Brain microvascular endothelial cell (primary cell): ENCODE results near the gene DCTN2.

Experiments
- DNase-seq: peaks from one replicate; pipeline ENCODE4 v3.0.0-alpha.2; 2020
- H3K27ac ChIP-seq: fragments of 250-450 bp; sonication (Bioruptor Pico); 2 replicates; pipeline ENCODE4 v1.5.1; 2020; ENCODE audit warnings: mild to moderate bottlenecking, moderate library complexity
- H3K27me3 ChIP-seq: fragments of 250-450 bp; sonication (Bioruptor Pico); replicated peaks from 2 replicates; pipeline ENCODE4 v1.5.1; 2020; ENCODE audit warnings: mild to moderate bottlenecking
- H3K36me3 ChIP-seq: fragments of 250-450 bp; sonication (Bioruptor Pico); replicated peaks from 2 replicates; pipeline ENCODE4 v1.5.1; 2020; ENCODE audit warnings: mild to moderate bottlenecking
- H3K4me3 ChIP-seq: 2 replicates; pipeline ENCODE4 v1.5.1; 2011; ENCODE audit warnings: low read depth, mild to moderate bottlenecking, control low read depth, low read length, moderate library complexity
- in situ Hi-C: cut with HindIII; loops from 2 replicates; pipeline ENCODE4 v1.10.0; 2017; ENCODE audit warnings: low sequenced_read_pairs, low pct_ligation_motif_present
- TF ChIP-seq, protein P1 (sequence below): IDR thresholded peaks from 2 replicates; pipeline ENCODE4 v1.5.1; 2011; ENCODE audit warnings: low read depth, mild to moderate bottlenecking, moderate library complexity, low read length, control low read depth, inconsistent platforms; ENCODE audit errors: missing control alignments

Gene DCTN2

DNA sequence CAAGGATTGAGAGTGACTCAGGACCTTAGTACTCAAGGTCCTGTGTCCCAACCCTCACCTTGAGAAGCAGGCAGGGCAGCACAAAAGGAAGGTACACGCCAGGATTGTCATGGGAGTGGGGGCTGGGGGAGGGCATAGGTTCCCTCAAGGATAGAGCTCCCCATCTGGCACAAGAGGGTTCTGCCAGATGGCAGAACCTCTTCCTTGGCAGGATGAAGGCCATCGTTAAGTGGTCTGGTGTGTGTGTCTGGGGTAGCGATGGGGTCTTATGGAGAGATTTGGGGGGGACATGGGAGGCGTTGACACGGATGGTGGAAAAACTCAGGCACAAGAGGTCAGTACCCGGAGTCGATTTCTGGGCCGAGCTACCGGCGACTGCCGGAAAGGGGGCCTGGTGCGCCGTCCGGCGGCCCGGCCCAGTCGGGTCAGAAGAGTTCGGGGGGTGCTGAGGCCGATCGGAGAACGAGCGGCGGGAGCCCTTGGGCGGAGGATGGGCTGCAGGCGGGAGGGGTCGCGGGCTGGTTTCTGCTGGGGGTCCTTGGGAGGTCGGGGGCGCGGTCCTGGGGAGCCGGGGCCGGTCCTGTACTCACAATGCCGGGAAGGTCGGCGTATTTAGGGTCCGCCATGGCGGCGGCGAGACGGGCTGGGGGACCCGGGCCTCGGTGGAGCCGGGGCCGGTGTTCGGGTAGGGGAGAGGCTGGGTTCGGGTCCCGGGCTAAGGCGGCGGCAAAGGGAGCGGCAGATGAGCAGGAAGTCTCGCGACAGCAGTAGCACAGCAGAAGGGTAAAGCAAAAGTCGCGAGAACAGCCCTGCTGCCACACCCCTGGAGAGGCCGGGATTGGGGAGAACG is at the start of gene DCTN2:
Gene DCTN2 (minus strand): TSS at position 755 of the 850 bp plus-strand sequence. CDS start 129 bp downstream, at position 626.
- DNase-seq: peak; percentile 97
- in situ Hi-C loops: no loop called here
- Histone ChIP-seq H3K27ac (peak within 1 kb of the TSS; percentile 79), H3K27me3 (peaks cover 7% of the 10 kb centered on the region), H3K4me3 (peak within 1 kb of the TSS; percentile 86), H3K36me3 (peaks cover 11% of the 10 kb centered on the region)
- TF ChIP-seq, protein P1, sequence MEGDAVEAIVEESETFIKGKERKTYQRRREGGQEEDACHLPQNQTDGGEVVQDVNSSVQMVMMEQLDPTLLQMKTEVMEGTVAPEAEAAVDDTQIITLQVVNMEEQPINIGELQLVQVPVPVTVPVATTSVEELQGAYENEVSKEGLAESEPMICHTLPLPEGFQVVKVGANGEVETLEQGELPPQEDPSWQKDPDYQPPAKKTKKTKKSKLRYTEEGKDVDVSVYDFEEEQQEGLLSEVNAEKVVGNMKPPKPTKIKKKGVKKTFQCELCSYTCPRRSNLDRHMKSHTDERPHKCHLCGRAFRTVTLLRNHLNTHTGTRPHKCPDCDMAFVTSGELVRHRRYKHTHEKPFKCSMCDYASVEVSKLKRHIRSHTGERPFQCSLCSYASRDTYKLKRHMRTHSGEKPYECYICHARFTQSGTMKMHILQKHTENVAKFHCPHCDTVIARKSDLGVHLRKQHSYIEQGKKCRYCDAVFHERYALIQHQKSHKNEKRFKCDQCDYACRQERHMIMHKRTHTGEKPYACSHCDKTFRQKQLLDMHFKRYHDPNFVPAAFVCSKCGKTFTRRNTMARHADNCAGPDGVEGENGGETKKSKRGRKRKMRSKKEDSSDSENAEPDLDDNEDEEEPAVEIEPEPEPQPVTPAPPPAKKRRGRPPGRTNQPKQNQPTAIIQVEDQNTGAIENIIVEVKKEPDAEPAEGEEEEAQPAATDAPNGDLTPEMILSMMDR: peak; percentile 38

DNA sequence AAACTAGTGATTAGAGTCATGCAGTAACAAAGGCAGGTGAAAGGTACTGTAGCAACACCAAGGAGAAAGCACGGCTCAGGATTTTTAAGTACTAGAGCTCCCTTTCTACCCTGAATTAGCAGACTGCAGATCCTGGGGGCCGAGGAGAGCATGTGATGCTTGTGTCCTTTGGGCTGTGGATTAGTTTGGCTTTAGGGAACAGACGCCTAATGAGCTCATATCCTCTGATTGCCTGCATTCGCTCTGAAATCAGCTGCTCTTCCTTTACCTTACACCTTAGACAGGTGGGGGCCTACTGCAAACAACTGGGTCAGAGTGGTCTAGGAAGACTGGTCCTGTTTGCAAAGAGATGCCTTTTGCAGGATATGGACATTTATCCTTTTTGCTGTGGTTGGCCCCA is 46.2 kb upstream of the DCTN2 start:
- in situ Hi-C loops: no loop called here
- Histone ChIP-seq H3K36me3 (no peaks in the 10 kb centered on the region), H3K4me3 (no peak overlapping the region), H3K27ac (no peak overlapping the region), H3K27me3 (peaks cover 2% of the 10 kb centered on the region)
- TF ChIP-seq, protein P1: no peak
- DNase-seq: no peak

DNA sequence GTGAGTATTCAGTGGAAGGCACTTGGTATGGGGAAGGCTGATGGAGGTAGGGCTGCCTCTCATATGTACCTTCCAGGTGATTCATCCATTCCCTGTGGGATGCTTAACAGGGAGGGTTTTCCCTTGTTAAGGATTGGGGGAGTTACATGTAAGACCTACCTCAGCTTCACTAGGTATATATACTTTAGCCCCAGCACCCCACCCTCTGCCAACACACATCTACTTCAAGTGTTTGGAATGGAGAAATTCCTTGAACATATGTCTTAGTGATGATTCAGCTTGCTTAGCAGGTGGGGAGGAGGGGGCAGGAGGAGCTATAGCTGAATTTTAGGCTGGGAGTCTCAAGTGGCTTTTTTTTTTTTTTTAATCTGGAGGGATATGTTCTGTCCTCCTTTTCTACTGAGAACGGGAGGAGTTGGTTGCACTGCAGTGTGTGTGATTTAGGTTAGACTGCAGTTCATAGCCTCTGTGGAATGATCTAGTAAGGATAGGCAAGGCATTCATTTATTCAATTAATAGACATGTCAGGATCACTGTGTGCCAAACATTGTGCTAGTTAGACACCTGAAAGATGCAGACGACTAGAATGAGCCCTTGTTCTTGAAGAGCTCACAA is 45.7 kb upstream of the DCTN2 start:
- in situ Hi-C loops: no loop called here
- Histone ChIP-seq H3K4me3 (no peak overlapping the region), H3K27me3 (peaks cover 2% of the 10 kb centered on the region), H3K36me3 (no peaks in the 10 kb centered on the region), H3K27ac (no peak overlapping the region)
- DNase-seq: no peak
- TF ChIP-seq, protein P1: no peak

DNA sequence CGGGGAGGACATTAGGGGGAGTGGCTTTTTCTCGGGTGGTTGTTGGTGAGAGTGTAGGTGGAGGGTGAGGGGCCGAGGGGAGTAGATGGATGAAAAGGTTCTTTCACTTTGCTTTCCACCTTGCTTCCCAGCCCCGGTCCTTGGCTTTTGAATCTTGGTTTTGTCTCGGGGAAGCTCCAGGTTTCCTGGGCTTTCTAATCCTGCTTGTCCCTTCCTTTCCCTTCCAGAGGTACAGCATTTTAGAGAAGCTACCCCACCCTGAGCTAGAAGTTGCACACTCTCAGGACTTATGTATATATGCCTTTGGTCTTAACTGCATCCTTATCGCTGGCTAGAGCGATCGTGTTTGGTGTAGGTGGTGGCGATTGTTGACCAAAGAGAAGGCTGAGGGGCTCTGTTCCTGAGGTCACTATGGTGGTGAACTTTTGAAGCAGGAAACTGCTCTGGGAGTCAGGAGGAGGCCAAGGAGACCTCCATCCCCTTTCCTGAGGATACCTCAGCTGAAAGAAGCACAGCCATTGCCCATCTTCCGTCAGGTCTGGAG is 44.9 kb upstream of the DCTN2 start:
- H3K27ac ChIP-seq: no peak overlapping the region
- TF ChIP-seq, protein P1: no peak
- no peak for DNase-seq
- in situ Hi-C loops: no loop called here
- H3K4me3 ChIP-seq: peak overlapping the region; percentile 80
- no peaks in the 10 kb centered on the region for H3K36me3 ChIP-seq
- peaks cover 2% of the 10 kb centered on the region for H3K27me3 ChIP-seq

DNA sequence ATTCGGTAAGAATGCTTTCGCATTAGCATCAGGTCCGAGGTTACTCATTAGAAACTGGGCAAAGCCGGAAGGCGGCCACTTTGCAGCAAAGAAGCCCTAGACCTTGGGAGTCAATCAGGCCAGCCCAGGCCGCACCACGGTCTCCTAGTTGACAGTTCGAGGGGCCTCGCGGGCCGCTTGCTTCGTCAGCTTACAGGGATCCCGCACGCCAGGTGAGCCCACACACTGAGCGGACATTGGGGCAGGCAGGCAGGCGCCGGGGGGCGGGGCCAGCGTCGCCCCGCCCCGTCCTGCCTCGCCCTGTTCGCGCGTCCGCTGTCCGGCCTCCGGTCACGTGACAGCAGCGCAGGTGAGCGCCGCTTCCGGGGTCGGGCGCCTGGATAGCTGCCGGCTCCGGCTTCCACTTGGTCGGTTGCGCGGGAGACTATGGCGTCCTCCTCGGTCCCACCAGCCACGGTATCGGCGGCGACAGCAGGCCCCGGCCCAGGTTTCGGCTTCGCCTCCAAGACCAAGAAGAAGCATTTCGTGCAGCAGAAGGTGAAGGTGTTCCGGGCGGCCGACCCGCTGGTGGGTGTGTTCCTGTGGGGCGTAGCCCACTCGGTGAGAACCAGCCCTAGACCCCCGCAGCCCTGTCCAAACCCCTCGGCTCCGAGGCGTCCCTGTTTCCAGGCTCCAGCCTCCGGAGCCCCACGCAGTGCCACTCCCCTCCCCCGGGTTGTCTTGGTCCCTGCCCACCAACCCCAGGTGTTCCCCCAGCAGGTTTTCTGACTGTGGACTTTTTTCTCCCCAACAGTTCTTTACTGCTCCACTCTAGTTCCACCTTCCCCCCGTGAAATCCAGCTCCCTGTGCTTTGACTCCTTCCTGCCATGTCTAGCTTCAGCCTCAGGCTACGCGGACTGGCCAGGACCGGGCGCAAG is 44.1 kb upstream of the DCTN2 start, which contains the start of gene PIP4K2C:
Gene PIP4K2C (plus strand): TSS at position 329 of the 918 bp plus-strand sequence. CDS start 98 bp downstream, at position 427.
- no peak for DNase-seq
- no peaks in the 10 kb centered on the region for H3K36me3 ChIP-seq
- in situ Hi-C loops: no loop called here
- peak within 1 kb of the TSS; percentile 80 for H3K4me3 ChIP-seq
- no peak within 1 kb of the TSS for H3K27ac ChIP-seq
- peaks cover 2% of the 10 kb centered on the region for H3K27me3 ChIP-seq
- TF ChIP-seq, protein P1: no peak
